Measurements from ENCODE around the gene SLC25A3.

Gene SLC25A3

DNA sequence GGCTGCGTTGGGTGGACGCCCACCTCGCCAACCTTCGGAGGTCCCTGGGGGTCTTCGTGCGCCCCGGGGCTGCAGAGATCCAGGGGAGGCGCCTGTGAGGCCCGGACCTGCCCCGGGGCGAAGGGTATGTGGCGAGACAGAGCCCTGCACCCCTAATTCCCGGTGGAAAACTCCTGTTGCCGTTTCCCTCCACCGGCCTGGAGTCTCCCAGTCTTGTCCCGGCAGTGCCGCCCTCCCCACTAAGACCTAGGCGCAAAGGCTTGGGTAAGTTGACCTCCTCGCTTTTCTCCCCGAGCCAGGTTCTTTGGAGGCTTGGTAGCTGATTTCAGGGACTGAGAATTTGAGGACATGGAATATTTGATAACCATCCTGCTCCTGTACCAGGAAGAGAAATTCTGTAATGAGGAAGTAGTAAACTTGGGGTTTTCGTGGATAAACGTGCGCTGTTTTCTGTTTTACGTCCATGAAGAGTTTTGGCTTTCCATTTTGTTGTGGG lies 52.1 kb downstream of the SLC25A3 start:
- H3K27ac ChIP-seq = peak overlapping the region; percentile 74
- TF ChIP-seq, protein P1, sequence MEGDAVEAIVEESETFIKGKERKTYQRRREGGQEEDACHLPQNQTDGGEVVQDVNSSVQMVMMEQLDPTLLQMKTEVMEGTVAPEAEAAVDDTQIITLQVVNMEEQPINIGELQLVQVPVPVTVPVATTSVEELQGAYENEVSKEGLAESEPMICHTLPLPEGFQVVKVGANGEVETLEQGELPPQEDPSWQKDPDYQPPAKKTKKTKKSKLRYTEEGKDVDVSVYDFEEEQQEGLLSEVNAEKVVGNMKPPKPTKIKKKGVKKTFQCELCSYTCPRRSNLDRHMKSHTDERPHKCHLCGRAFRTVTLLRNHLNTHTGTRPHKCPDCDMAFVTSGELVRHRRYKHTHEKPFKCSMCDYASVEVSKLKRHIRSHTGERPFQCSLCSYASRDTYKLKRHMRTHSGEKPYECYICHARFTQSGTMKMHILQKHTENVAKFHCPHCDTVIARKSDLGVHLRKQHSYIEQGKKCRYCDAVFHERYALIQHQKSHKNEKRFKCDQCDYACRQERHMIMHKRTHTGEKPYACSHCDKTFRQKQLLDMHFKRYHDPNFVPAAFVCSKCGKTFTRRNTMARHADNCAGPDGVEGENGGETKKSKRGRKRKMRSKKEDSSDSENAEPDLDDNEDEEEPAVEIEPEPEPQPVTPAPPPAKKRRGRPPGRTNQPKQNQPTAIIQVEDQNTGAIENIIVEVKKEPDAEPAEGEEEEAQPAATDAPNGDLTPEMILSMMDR (conservative IDR thresholded peaks at IDR 0.05) = no peak

DNA sequence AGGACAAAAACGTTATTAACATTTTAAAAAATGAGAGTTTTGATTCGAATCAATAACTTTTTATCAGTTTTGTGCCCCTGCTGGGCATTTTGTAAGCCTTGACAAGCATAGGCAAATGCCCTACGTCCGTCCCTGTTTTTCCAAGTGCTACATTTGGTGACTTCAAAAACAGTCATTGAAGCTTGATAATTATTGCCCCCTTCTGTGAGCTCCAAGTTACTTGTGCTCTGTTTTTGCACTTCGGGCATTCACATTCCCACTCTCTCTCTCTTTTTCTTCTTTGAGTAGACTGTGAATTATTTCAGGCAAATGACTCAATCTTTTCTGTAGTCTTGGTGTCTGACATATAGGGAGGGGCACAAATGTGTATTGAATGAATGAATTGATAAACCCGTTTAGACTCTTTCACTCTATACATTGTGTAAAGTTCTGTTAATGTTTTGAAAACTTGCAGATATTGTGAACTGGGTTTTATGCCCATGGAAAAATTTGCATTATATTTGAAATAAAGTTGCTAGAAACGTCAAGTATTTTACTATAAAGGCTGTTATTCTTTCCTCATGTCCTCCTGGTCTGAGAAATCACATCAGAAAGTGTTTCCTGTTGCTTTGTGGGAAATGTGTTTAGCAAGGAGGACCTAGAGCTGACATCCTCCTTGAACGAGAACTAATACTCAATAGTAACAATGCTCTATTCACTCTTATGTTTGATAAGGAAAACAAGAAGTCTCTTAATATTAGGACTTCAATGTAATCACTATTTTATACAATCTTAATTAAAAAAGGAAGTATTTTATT lies 53.0 kb downstream of the SLC25A3 start:
- TF ChIP-seq, protein P1 (conservative IDR thresholded peaks at IDR 0.05) = peak; percentile 40; the same call in 1 of the 2 replicates
- H3K27ac ChIP-seq = no peak overlapping the region

DNA sequence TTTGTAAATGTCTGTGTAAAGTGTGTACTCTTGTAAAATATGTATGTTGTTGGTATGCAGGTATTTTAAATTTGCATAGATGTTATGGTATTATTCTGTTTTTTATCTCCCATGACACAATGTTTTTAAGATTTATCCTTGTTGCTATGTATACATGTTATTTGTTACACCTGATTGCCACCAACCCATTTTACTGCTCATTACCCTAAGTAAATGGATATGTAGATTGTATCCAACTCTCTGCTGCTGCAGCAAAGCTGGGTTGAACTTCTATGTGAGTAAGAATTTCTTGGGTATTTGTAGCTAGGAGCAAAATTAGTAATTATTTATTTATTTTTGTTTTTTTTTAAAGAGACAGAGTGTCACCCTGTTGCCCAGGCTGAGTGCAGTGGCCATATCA lies 57.8 kb downstream of the SLC25A3 start:
- H3K27ac ChIP-seq = no peak overlapping the region
- TF ChIP-seq, protein P1 (conservative IDR thresholded peaks at IDR 0.05) = no peak

DNA sequence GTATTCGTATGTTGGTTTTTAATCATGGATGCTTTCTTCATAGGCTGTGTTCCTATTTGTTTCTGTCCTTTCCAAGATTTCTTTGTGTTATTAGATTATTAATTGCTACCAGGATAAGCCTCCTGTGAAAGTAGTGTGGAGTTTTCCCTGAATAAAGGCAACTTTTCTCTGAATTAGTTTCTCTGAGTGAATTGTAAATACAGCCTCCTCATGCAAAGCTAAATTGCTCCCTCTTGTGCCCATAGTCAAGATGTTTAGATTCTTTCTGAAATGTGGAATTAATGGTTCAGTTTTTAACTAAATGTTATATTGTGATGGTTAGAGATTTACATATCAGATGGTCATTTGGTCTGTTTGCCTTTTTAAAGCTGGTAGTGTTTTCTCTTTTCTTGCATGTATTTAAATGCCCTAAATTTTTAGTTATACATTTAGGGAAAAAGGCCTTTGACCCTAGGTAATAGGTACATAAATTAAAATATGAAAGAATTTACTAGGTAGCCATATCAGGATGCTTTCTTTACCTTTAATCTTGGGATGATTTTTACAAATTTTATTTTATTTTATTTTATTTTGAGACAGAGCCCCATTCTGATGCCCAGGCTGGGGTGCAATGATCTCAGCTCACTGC lies 60.5 kb downstream of the SLC25A3 start:
- TF ChIP-seq, protein P1 (conservative IDR thresholded peaks at IDR 0.05) = peak; percentile 85
- H3K27ac ChIP-seq = no peak overlapping the region

Measured in VCaP (cell line).